GM18870 (cell line): ENCODE measurements around the gene AHSG.
"Not testable (repeated sequence)": the region's sequence is repeated elsewhere in the genome, so short reads cannot be mapped to it uniquely, and the experiment has no call there.

Experiments
- ATAC-seq: cut with Tn5 transposase; IDR thresholded peaks from one replicate; pipeline ENCODE4 v1.9.1; 2021; ENCODE audit warnings: moderate library complexity; ENCODE audit not compliant: unreplicated experiment

The AHSG gene

GRCh38 chr3:186612721-186613636 lies at the start of gene AHSG:
TSS of gene AHSG (plus strand) at chr3:186613060. CDS start at chr3:186613142, 82 bp downstream.
- ATAC-seq: no peak

GRCh38 chr3:186564586-186564985 lies 48.3 kb upstream of the AHSG start:
- ATAC-seq: no peak

GRCh38 chr3:186566772-186567071 lies 46.1 kb upstream of the AHSG start:
- ATAC-seq: no peak

- ATAC-seq: peak; percentile 28
These were observed 45.6 kb upstream of the AHSG start, which contains the start of gene TBCCD1 for GRCh38 chr3:186567072-186567921. TSS of gene TBCCD1 (minus strand) at chr3:186567339. CDS start at chr3:186564329, 3,010 bp downstream.

- not testable (repeated sequence) for ATAC-seq
These were observed 43.5 kb upstream of the AHSG start for GRCh38 chr3:186569361-186569760.

GRCh38 chr3:186569779-186570095 lies 43.1 kb upstream of the AHSG start:
- ATAC-seq: no peak

GRCh38 chr3:186570096-186570940 lies 42.5 kb upstream of the AHSG start, which contains the start of gene DNAJB11:
TSS of gene DNAJB11 (plus strand) at chr3:186570720. CDS start at chr3:186570898, 178 bp downstream.
- peak; percentile 80 for ATAC-seq

GRCh38 chr3:186570941-186571643 lies 41.8 kb upstream of the AHSG start:
- no peak for ATAC-seq

GRCh38 chr3:186571644-186572013 lies 41.2 kb upstream of the AHSG start:
- no peak for ATAC-seq

- no peak for ATAC-seq
These were observed 35.3 kb upstream of the AHSG start for GRCh38 chr3:186577521-186577920.

GRCh38 chr3:186580785-186581184 lies 32.1 kb upstream of the AHSG start:
- ATAC-seq: no peak

- ATAC-seq: no peak
These were observed 30.3 kb upstream of the AHSG start for GRCh38 chr3:186582541-186582940.

GRCh38 chr3:186583831-186584230 lies 29.0 kb upstream of the AHSG start:
- ATAC-seq: no peak

GRCh38 chr3:186586245-186586644 lies 26.6 kb upstream of the AHSG start:
- ATAC-seq: not testable (repeated sequence)

- no peak for ATAC-seq
These were observed 25.7 kb upstream of the AHSG start for GRCh38 chr3:186587183-186587582.

GRCh38 chr3:186588632-186589031 lies 24.2 kb upstream of the AHSG start:
- no peak for ATAC-seq

GRCh38 chr3:186589121-186589520 lies 23.7 kb upstream of the AHSG start:
- no peak for ATAC-seq

GRCh38 chr3:186589856-186590579 lies 22.8 kb upstream of the AHSG start:
- ATAC-seq: no peak

- no peak for ATAC-seq
These were observed 22.1 kb upstream of the AHSG start for GRCh38 chr3:186590580-186591295.
